IMR-90 (cell line): ENCODE data around the gene TFAP2A. TPM values are rescaled to one million over a fixed set of nuclear protein-coding genes. Genes with fewer than 3 reads are reported as not detected.

Experiments
- ATAC-seq: fragments of 200-7000 bp; cut with Tn5 transposase; 2 replicates; pipeline ENCODE4 v1.9.1; 2020; ENCODE audit warnings: low read depth, mild to moderate bottlenecking, moderate library complexity
- BruUV-seq: library from RNA; stranded (reverse); fragments of 400-500 nt; replicated peaks from 2 replicates; lab custom pipeline; 2021; lab: Mats Ljungman, UMichigan
- CTCF ChIA-PET: fragments of 300-600 bp; formaldehyde crosslinking; extraction: SDS; loops from one replicate; lab custom pipeline; 2021; ENCODE audit warnings: antibody characterized with exemption; lab: Yijun Ruan, JAX
- POLR2A ChIA-PET: fragments of 300-600 bp; sonication (Branson Sonifier 250); formaldehyde crosslinking; loops from one replicate; lab custom pipeline; 2022; ENCODE audit warnings: antibody characterized with exemption; ENCODE audit not compliant: unreplicated experiment; lab: Charles Lee
- DNase-seq: peaks from one replicate; pipeline ENCODE4 v3.0.0; 2013
- H2AFZ ChIP-seq: replicated peaks from 2 replicates; pipeline ENCODE3; 2013; ENCODE audit warnings: low read length, mild to moderate bottlenecking; ENCODE audit not compliant: poor library complexity
- H2AK5ac ChIP-seq: 2 replicates; pipeline ENCODE4 v1.6.1; 2013; ENCODE audit warnings: low read depth, low read length, inconsistent platforms
- H2AK9ac ChIP-seq: replicated peaks from 2 replicates; pipeline ENCODE3; 2013; ENCODE audit warnings: mild to moderate bottlenecking, low read depth, low read length, moderate library complexity; ENCODE audit not compliant: poor library complexity
- H2BK120ac ChIP-seq: 2 replicates; pipeline ENCODE4 v1.6.1; 2013; ENCODE audit warnings: low read depth, low read length, inconsistent platforms
- H2BK15ac ChIP-seq: 3 replicates; pipeline ENCODE4 v1.6.1; 2013; ENCODE audit warnings: low read depth, low read length, inconsistent platforms
- H2BK20ac ChIP-seq: 2 replicates; pipeline ENCODE4 v1.6.1; 2013; ENCODE audit warnings: low read depth, mild to moderate bottlenecking, inconsistent platforms, low read length, moderate library complexity
- H2BK5ac ChIP-seq: 2 replicates; pipeline ENCODE4 v1.6.1; 2013; ENCODE audit warnings: mild to moderate bottlenecking, low read depth, low read length, inconsistent platforms; ENCODE audit not compliant: poor library complexity, severe bottlenecking
- H3K14ac ChIP-seq: replicated peaks from 2 replicates; pipeline ENCODE4 v1.6.1; 2013; ENCODE audit warnings: low read depth, low read length, inconsistent platforms
- H3K18ac ChIP-seq: 2 replicates; pipeline ENCODE4 v1.6.1; 2013; ENCODE audit warnings: low read depth, low read length, control low read depth
- H3K23ac ChIP-seq: 2 replicates; pipeline ENCODE4 v1.6.1; 2013; ENCODE audit warnings: low read depth, low read length, inconsistent platforms
- H3K27ac ChIP-seq: 2 replicates; pipeline ENCODE4 v1.5.1; 2013; ENCODE audit warnings: mild to moderate bottlenecking, control low read depth, low read length; ENCODE audit not compliant: insufficient read depth
- H3K27me3 ChIP-seq: 2 replicates; pipeline ENCODE4 v1.6.1; 2013; ENCODE audit warnings: low read length; ENCODE audit not compliant: control insufficient read depth, insufficient read depth
- H3K36me3 ChIP-seq: 2 replicates; pipeline ENCODE4 v1.6.1; 2013; ENCODE audit warnings: low read length, mixed read lengths; ENCODE audit not compliant: control insufficient read depth, insufficient read depth
- H3K4ac ChIP-seq: 2 replicates; pipeline ENCODE4 v1.6.1; 2013; ENCODE audit warnings: low read depth, low read length, inconsistent platforms
- H3K4me1 ChIP-seq: 2 replicates; pipeline ENCODE4 v1.6.1; 2013; ENCODE audit warnings: low read length, mixed read lengths; ENCODE audit not compliant: control insufficient read depth, insufficient read depth
- H3K4me2 ChIP-seq: 2 replicates; pipeline ENCODE4 v1.6.1; 2013; ENCODE audit warnings: low read depth, mild to moderate bottlenecking, control low read depth, low read length, moderate library complexity
- H3K4me3 ChIP-seq: 2 replicates; pipeline ENCODE4 v1.5.1; 2013; ENCODE audit warnings: low read depth, mild to moderate bottlenecking, control low read depth, low read length, moderate library complexity; ENCODE audit not compliant: insufficient read depth
- H3K56ac ChIP-seq: 2 replicates; pipeline ENCODE4 v1.6.1; 2013; ENCODE audit warnings: low read length, inconsistent platforms; ENCODE audit not compliant: insufficient read depth; ENCODE audit errors: extremely low read depth
- H3K79me1 ChIP-seq, 2 experiments: 2 replicates each; pipeline ENCODE4 v1.6.1; 2013; ENCODE audit warnings: low read length in 2 of 2, inconsistent platforms in 1 of 2, low read depth in 1 of 2
- H3K9ac ChIP-seq: 2 replicates; pipeline ENCODE4 v1.6.1; 2013; ENCODE audit warnings: low read depth, low read length, control low read depth
- H3K9me1 ChIP-seq: 2 replicates; pipeline ENCODE4 v1.6.1; 2013; ENCODE audit warnings: low read length, inconsistent platforms; ENCODE audit not compliant: insufficient read depth
- H3K9me3 ChIP-seq: 2 replicates; pipeline ENCODE4 v1.6.1; 2013; ENCODE audit warnings: low read length; ENCODE audit not compliant: control insufficient read depth, insufficient read depth
- H4K20me1 ChIP-seq: 2 replicates; pipeline ENCODE4 v1.6.1; 2013; ENCODE audit warnings: low read length, inconsistent platforms; ENCODE audit not compliant: insufficient read depth
- H4K5ac ChIP-seq: 2 replicates; pipeline ENCODE4 v1.6.1; 2013; ENCODE audit warnings: mild to moderate bottlenecking, low read depth, low read length, control low read depth
- H4K8ac ChIP-seq, 2 experiments: 2 replicates each; pipeline ENCODE4 v1.6.1; 2013; ENCODE audit warnings: low read depth in 2 of 2, low read length in 2 of 2, control low read depth in 1 of 2, inconsistent platforms in 1 of 2
- H4K91ac ChIP-seq: 2 replicates; pipeline ENCODE4 v1.6.1; 2013; ENCODE audit warnings: low read depth, low read length, inconsistent platforms; ENCODE audit not compliant: insufficient read depth
- BHLHE40 ChIP-seq: fragments of 150-350 bp; IDR thresholded peaks from 2 replicates; pipeline ENCODE4 v1.6.1; 2016; ENCODE audit warnings: mild to moderate bottlenecking, low read depth, low read length
- CEBPB ChIP-seq: IDR thresholded peaks from 2 replicates; pipeline ENCODE4 v1.6.1; 2012; ENCODE audit warnings: low read depth, low read length, improper control_type of control experiment
- CHD1 ChIP-seq: IDR thresholded peaks from 2 replicates; pipeline ENCODE4 v1.6.1; 2012; ENCODE audit warnings: low read depth, low read length, improper control_type of control experiment
- ELK1 ChIP-seq: fragments of 150-350 bp; IDR thresholded peaks from 2 replicates; pipeline ENCODE4 v1.6.1; 2016; ENCODE audit warnings: low read depth, mild to moderate bottlenecking, low read length, moderate library complexity, borderline replicate concordance
- FOS ChIP-seq: fragments of 150-350 bp; IDR thresholded peaks from 2 replicates; pipeline ENCODE4 v1.6.1; 2016; ENCODE audit warnings: low read depth, low read length
- MAZ ChIP-seq: IDR thresholded peaks from 2 replicates; pipeline ENCODE4 v1.6.1; 2012; ENCODE audit warnings: low read depth, mild to moderate bottlenecking, low read length, improper control_type of control experiment, moderate library complexity, borderline replicate concordance
- MXI1 ChIP-seq: IDR thresholded peaks from 2 replicates; pipeline ENCODE4 v1.6.1; 2012; ENCODE audit warnings: low read depth, mild to moderate bottlenecking, low read length, moderate library complexity, borderline replicate concordance
- NFE2L2 ChIP-seq: fragments of 150-350 bp; IDR thresholded peaks from 2 replicates; pipeline ENCODE4 v1.6.1; 2016; ENCODE audit warnings: low read depth, mild to moderate bottlenecking, low read length
- POLR2A ChIP-seq: IDR thresholded peaks from 2 replicates; pipeline ENCODE4 v1.6.1; 2012; ENCODE audit warnings: mild to moderate bottlenecking, low read depth, low read length
- RCOR1 ChIP-seq: IDR thresholded peaks from 2 replicates; pipeline ENCODE4 v1.6.1; 2012; ENCODE audit warnings: mild to moderate bottlenecking, low read length, improper control_type of control experiment; ENCODE audit not compliant: insufficient replicate concordance
- RFX5 ChIP-seq: IDR thresholded peaks from 2 replicates; pipeline ENCODE4 v1.8.0; 2012; ENCODE audit warnings: low read depth, mild to moderate bottlenecking, low read length, moderate library complexity
- SMC3 ChIP-seq: fragments of 150-350 bp; IDR thresholded peaks from 2 replicates; pipeline ENCODE4 v1.6.1; 2016; ENCODE audit warnings: low read depth, mild to moderate bottlenecking, antibody characterized with exemption, low read length, moderate library complexity
- USF2 ChIP-seq: fragments of 150-350 bp; IDR thresholded peaks from 2 replicates; pipeline ENCODE4 v1.6.1; 2017; ENCODE audit warnings: mild to moderate bottlenecking, antibody characterized with exemption, low read length, low read depth
- WGBS, 2 experiments: methylation state at CpG; one replicate each; pipeline versions ENCODE4 v1.1.5 to v1.1.7; 2013; ENCODE audit warnings: missing lambda C conversion rate in 2 of 2; ENCODE audit not compliant: insufficient read length in 1 of 2; ENCODE audit errors: extremely low coverage in 2 of 2; 5-methylcytosine and 5-hydroxymethylcytosine counted together
- dilution Hi-C: fragments of 300-500 bp; cut with HindIII; formaldehyde crosslinking; loops from one replicate; pipeline ENCODE4 v1.14.3; 2018; ENCODE audit warnings: low sequenced_read_pairs; ENCODE audit not compliant: unreplicated experiment
- in situ Hi-C: fragments of 300-500 bp; cut with MboI; formaldehyde crosslinking; loops from 3 replicates; pipeline ENCODE4 v1.14.3; 2019; ENCODE audit warnings: low sequenced_read_pairs, inconsistent platforms, mixed read lengths
- intact Hi-C: fragments of 100-400 bp; cut with micrococcal nuclease; formaldehyde crosslinking; loops from 2 replicates; pipeline ENCODE4 v1.10.0; 2022
- polyA plus RNA-seq, 3 experiments: library from polyadenylated mRNA; depleted of rRNA; stranded (reverse); fragments of >200 nt; gene quantifications; 2 replicates each; pipeline ENCODE4 v1.2.3, GENCODE V29; 2012; ENCODE audit warnings: low replicate concordance in 1 of 3
- total RNA-seq: library from RNA; depleted of rRNA; stranded (reverse); fragments of >200 nt; gene quantifications from 2 replicates; pipeline ENCODE4 v1.2.3, GENCODE V29; 2012

Gene TFAP2A
- total and polyA plus RNA-seq, 2 of the 4 experiments (the other 2 are of a cell fraction) = 0.72 to 7.1 TPM

GRCh38 chr6:10413262-10413849 lies 1.5 kb downstream of the TFAP2A start (continued):
- TF ChIP-seq RCOR1 = no peak

DNA sequence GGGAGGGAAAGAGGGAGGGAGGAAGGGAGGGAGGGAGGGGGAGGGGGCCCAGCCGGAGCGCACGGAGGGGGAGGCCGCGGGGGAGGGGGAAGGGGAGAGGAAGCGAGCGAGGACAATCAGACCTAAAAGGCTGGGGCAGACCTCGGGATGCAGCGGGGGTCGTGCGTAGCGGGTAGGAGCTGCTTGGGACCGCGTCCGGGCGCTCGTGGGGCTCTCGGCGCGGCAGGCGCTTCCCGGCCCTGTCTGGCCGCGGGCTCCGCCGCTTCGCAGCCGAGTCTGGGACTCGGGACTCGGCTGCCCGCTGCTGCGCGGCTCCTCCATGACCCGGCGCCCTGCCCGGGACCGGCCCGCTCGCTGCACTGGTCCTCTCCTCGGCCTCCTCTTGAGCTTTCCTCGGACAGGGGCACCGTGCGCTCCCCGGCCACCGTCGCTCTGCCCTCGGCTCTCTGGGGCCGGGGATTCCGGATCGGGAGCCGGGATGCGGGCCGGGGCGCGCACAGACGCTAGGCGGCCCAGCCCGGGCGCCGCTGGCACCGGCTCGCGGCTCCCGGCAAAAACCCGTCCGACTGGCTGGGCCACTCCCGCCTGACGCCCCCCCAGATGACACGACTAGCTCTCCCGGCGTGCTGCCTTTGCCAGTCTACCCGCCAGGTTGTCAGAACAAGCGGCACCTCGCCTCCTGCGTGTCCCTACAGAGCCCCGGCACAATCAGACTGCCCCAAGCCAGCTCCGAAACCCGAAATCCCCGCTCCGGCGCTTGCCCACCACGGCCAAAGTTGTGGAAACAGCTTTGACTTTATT lies 2.2 kb downstream of the TFAP2A start:
- Histone ChIP-seq H3K27ac (peak overlapping the region; percentile 64), H3K14ac (no peak overlapping the region), H3K4me2 (peak overlapping the region; percentile 77), H2BK5ac (peak overlapping the region; percentile 58), H3K9me3 (no peaks in the 10 kb centered on the region), H2AFZ (peak overlapping the region; percentile 90), H3K9me1 (no peaks in the 10 kb centered on the region), H2AK9ac (peak overlapping the region; percentile 70), H4K20me1 (no peaks in the 10 kb centered on the region), H3K18ac (no peak overlapping the region; the same call in 1 of the 2 replicates), H4K91ac (no peak overlapping the region; the same call in none of the 2 replicates), H3K4me1 (no peaks in the 10 kb centered on the region; the same call in 1 of the 2 replicates), H2AK5ac (no peak overlapping the region), H3K4ac (peak overlapping the region; percentile 35; the same call in 1 of the 2 replicates), H3K23ac (peak overlapping the region; percentile 51), H3K56ac (peak overlapping the region; percentile 47; the same call in 1 of the 2 replicates), H3K27me3 (peaks cover 79% of the 10 kb centered on the region), H4K8ac (peak overlapping the region in 1 of 2 experiments; percentile 14; a peak in 1 of 4 replicates), H3K9ac (peak overlapping the region; percentile 65), H3K79me1 (no peaks in the 10 kb centered on the region), H3K36me3 (peaks cover 3% of the 10 kb centered on the region; the same call in 1 of the 2 replicates), H4K5ac (no peak overlapping the region), H2BK20ac (no peak overlapping the region), H2BK120ac (peak overlapping the region; percentile 17; the same call in 1 of the 2 replicates), H3K4me3 (peak overlapping the region; percentile 67), H2BK15ac (no peak overlapping the region)
- CTCF ChIA-PET = interaction anchor here (1.1 kb wide), 1 partner anchor 17 kb away, joined by 4 read pairs; no protein-coding TSS in a partner anchor
- dilution Hi-C loops (no loop called here), intact Hi-C loops (loop anchor here (5.0 to 10.0 kb wide), 8 partner anchors 155 to 1430 kb away; no protein-coding TSS in a partner anchor), in situ Hi-C loops (loop anchor here (25.0 kb wide), 2 partner anchors 875 to 1975 kb away; partner anchors contain the start of gene SLC35B3)
- ATAC-seq (peak; percentile 40), DNase-seq (no peak)
- POLR2A ChIA-PET = interaction anchor here (0.6 kb wide), 1 partner anchor 259 kb away, joined by 4 read pairs; no protein-coding TSS in a partner anchor
- 1% methylated on average over 39 of the region's 82 CpGs; no CpG with 5 or more reads in 1 of the 2 experiments for WGBS, 2 experiments
- no TSS peak for BruUV-seq
- no peak for TF ChIP-seq ELK1
- TF ChIP-seq NFE2L2 = no peak
- TF ChIP-seq RFX5 = no peak
- TF ChIP-seq CHD1 = no peak
- TF ChIP-seq SMC3 = no peak
- TF ChIP-seq FOS = no peak
- TF ChIP-seq RCOR1 = no peak
- no peak for TF ChIP-seq POLR2A
- no peak for TF ChIP-seq BHLHE40
- no peak for TF ChIP-seq MAZ
- TF ChIP-seq USF2 = no peak
- TF ChIP-seq MXI1 = no peak
- TF ChIP-seq CEBPB = no peak
